CD4-positive, alpha-beta T cell treated with Interleukin-15 for 1 hour (primary cell): ENCODE results near the gene RXRA.

Source experiments
- DNase-seq: peaks from one replicate; pipeline ENCODE4 v3.0.0-alpha.2; 2020

Gene RXRA

GRCh38 chr9:134477342-134477925 lies 151.2 kb downstream of the RXRA start:
- DNase-seq, result no peak

GRCh38 chr9:134477927-134478326 lies 151.7 kb downstream of the RXRA start:
- DNase-seq, result no peak

DNA sequence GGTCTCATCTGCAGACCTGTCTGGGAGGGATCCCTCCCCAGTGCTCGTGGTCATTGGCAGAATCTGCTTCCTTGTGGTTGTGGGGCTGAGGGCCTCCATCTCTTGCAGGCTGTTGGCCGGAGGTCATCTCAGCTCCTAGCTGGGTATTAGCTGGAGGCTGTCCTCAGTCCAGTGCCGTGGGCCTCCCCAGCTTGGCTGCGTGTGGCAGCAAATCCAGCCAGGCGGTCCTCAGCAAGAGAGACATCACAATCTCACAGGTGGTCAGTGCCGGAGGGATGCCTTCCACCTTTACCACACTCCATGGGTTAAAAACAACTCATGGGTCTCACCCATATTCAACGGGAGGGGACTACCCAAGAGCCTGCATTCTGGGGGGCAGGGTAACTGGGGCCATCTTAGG lies 155.5 kb downstream of the RXRA start:
- no peak for DNase-seq

DNA sequence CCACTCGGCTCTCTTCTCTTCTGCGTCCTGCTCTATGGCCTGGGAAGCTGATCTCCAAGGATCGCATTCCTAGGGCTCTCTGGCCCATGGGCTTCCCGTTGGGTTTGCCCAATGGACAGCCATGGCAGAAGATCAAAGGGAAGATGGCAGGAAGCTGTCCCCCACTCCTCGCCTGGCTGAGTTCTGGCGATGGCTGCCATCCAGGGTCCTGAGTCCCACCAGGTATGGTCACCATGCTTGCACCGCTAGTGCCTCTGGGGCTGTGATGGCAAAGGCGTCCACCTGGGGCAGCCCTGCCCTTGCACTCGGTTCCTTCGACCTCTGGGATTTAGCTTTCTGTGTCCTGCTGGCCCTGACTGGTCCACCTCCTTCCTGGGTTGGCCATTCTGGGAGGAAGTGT lies 156.0 kb downstream of the RXRA start:
- DNase-seq, result no peak

DNA sequence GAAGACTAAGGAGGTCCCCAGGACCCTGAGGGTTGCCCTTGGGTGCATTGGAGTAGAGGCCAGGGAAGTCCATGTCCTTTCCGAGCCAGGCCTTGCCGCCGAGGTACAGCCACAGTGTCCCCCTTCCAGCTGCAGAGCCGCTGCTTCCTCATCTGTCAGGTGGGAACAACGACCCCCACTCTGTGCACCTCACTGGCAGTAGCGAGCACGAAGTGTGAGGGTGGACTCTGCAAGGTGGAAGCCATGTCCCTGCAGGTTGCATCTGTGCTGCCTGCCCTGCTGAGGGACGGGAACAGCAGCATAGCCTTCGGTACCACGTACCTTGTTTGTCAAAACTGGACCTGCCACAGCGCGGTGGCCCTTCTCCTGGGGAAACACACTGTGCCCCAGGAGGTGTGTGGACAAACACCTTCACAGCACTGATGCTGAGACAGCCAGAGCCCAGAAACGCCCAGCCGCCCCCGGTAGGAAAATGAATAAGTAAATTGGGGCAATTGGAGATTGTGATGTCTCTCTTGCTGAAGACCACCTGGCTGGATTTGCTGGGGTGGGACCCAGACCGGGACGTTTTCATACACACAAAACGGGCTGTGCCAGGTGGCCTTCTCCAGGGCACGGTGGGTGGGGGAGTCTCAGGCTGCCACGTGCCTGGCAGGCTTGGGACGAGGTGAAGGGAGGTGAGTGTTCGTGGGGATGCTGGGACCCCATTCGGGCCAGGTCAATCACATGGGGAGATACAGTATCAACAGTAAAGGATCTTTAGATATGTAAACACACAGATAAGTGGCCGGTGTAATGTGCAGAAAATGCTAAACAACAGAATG lies 157.3 kb downstream of the RXRA start:
- DNase-seq, result no peak

DNA sequence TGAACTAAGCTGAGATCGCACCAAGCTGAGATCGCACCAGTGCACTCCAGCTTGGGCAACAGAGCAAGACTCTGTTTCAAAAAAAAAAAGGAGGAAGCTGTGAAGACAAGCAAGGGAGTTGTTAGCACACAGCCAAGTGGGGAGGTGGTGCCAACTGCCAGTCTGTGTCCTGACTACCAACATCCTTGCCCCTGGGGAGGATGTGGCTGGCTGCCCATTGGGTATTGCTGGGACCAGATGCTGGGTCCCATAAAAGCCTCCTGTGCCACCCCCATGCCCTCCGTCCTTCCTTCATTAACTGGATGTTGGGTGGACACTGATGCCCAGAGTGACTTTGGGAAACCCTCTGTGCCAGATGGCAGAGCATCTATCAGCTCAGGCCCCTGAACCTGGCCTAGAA lies 158.2 kb downstream of the RXRA start:
- DNase-seq, result peak; percentile 14

DNA sequence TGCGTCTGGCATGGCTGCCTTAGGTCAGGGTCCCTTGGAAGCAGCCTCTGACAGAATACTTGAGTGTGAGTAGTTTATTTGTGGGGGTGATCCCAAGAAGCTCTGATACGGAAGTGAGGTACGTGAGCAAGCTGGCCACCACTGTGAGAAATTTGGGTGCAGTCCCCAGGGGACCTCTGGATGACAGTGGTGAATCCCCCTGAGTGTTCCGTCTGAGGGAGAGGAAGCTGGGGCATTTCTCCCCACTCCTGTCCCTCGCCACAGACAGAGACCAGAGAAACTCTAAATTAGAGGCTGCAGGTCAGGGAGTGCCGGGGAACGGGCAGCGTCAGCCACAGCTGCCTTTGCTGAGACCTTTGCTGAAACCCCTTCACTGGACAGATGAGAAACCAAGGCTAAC lies 159.4 kb downstream of the RXRA start:
- peak; percentile 10 for DNase-seq

GRCh38 chr9:134486143-134486591 lies 159.9 kb downstream of the RXRA start:
- peak; percentile 16 for DNase-seq

DNA sequence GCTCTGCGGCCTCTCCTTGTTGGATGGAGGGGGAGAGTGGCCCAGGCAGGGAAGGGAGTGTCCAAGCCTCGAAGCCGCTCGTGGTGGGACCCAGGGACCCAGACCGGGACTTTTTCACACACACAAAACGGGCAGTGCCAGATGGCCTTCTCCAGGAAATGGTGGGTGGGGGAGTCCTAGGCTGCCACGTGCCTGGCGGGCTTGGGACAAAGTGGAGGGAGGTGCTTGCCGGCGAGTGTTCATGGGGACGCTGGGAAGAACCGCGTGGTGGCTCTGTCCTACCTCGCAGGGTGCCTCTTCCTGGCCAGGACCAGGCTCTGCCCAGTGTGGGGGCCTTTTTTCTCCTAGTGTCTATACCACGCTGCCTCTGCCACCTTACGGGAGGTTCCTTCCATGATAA lies 160.3 kb downstream of the RXRA start:
- peak; percentile 10 for DNase-seq
